ENCODE measurements around the gene ZNF146.
"Not testable (repeated sequence)": the region's sequence is repeated elsewhere in the genome, so short reads cannot be mapped to it uniquely, and the experiment has no call there.

The ZNF146 gene

GRCh38 chr19:36209372-36209771 lies 5.5 kb upstream of the ZNF146 start:
- Histone ChIP-seq H3K4me3 (ENCODE audit: low read length) (no peak overlapping the region), H3K36me3 (ENCODE audit: insufficient read depth, low read length) (no peaks in the 10 kb centered on the region), H3K9me3 (ENCODE audit: low read length) (peaks cover 2% of the 10 kb centered on the region), H2AFZ (ENCODE audit: low read depth, low read length) (no peak overlapping the region), H3K27me3 (ENCODE audit: insufficient read depth, low read length) (no peaks in the 10 kb centered on the region), H3K4me1 (ENCODE audit: insufficient read depth, low read length) (peaks cover 5% of the 10 kb centered on the region)

DNA sequence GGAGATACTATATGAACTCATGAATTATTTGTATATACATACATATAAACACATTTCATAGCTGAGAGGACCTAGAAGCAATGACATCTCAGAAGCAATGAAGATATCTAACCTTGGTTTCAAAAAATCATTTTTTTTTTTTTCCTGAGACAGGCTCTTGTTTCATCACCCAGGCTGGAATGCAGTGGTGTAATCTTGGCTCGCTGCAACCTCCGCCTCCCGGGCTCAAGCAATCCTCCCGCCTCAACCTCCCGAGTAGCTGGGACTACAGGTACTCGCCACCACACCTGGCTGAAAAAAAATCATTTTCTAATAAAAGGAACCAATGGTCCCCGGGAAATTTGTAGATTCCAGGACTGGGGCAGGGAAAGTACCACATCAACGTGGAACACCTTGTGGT lies 4.4 kb upstream of the ZNF146 start:
- Histone ChIP-seq H3K36me3 (ENCODE audit: insufficient read depth, low read length) (no peaks in the 10 kb centered on the region), H3K9me3 (ENCODE audit: low read length) (peaks cover 2% of the 10 kb centered on the region), H3K27me3 (ENCODE audit: insufficient read depth, low read length) (no peaks in the 10 kb centered on the region), H2AFZ (ENCODE audit: low read depth, low read length) (no peak overlapping the region), H3K4me3 (ENCODE audit: low read length) (no peak overlapping the region), H3K4me1 (ENCODE audit: insufficient read depth, low read length) (peaks cover 5% of the 10 kb centered on the region)

- Histone ChIP-seq H3K27me3 (ENCODE audit: insufficient read depth, low read length) (no peaks in the 10 kb centered on the region), H2AFZ (ENCODE audit: low read depth, low read length) (no peak overlapping the region), H3K9me3 (ENCODE audit: low read length) (peaks cover 7% of the 10 kb centered on the region), H3K4me3 (ENCODE audit: low read length) (no peak overlapping the region), H3K36me3 (ENCODE audit: insufficient read depth, low read length) (peaks cover 10% of the 10 kb centered on the region), H3K4me1 (ENCODE audit: insufficient read depth, low read length) (peaks cover 5% of the 10 kb centered on the region)
Observed at GRCh38 chr19:36212895-36213294, 2.0 kb upstream of the ZNF146 start.

DNA sequence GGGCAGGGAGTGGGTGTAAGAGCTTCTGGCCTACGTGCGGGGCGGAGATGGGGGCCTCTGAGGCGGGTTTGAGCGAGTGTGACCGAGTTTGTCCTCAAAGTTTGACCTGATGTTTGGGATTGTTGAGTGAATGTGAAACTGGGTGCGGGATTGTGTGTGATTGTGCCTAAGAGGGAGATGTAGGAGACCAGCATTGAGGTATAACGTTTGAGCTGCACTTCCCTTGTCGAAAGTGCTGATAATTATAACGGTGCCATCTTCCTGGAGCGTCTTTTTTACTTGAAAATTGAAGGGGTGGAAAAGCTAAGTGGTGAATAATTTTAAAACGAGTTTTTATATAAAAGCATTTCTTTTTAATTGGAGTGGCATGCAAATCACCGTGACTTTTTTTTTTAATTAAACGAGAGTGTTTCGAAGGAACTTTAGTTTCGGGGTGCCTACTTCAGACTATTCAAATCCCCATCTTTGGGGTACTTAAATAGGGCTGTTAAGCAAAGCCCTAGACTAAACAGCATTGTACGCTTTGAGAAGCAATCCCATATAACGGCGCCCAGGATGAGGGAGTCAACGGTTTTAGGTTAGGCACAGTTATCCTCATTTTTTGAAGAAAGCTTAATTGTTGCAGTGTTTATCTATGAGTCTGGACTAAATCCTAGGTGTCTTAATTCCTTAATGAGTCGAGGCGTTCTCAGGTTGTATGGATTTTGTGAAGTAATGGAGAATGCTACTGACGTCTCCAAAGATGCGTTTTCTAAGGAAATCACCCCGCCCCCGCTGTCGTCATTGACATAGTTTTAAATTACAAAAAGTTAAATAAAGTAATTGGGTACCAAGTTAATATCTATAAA lies 594 bp downstream of the ZNF146 start:
- Histone ChIP-seq H3K4me1 (ENCODE audit: insufficient read depth, low read length) (peaks cover 5% of the 10 kb centered on the region), H3K9me3 (ENCODE audit: low read length) (peaks cover 14% of the 10 kb centered on the region)

GRCh38 chr19:36221474-36221873 lies 6.6 kb downstream of the ZNF146 start:
- H3K36me3 ChIP-seq (ENCODE audit: insufficient read depth, low read length), result peaks cover 82% of the 10 kb centered on the region
- H3K27me3 ChIP-seq (ENCODE audit: insufficient read depth, low read length), result no peaks in the 10 kb centered on the region
- no peak overlapping the region for H2AFZ ChIP-seq (ENCODE audit: low read depth, low read length)
- no peak overlapping the region for H3K4me3 ChIP-seq (ENCODE audit: low read length)
- no peaks in the 10 kb centered on the region for H3K4me1 ChIP-seq (ENCODE audit: insufficient read depth, low read length)
- H3K9me3 ChIP-seq (ENCODE audit: low read length), result peaks cover 49% of the 10 kb centered on the region

More for the DNA sequence above, 594 bp downstream of the ZNF146 start:
- no peaks in the 10 kb centered on the region for H3K27me3 ChIP-seq (ENCODE audit: insufficient read depth, low read length)
- H3K36me3 ChIP-seq (ENCODE audit: insufficient read depth, low read length), result peaks cover 26% of the 10 kb centered on the region
- H3K4me3 ChIP-seq (ENCODE audit: low read length), result peak overlapping the region; percentile 91
- H2AFZ ChIP-seq (ENCODE audit: low read depth, low read length), result no peak overlapping the region

- no peak overlapping the region for H3K4me3 ChIP-seq (ENCODE audit: low read length)
- no peaks in the 10 kb centered on the region for H3K27me3 ChIP-seq (ENCODE audit: insufficient read depth, low read length)
- no peak overlapping the region for H2AFZ ChIP-seq (ENCODE audit: low read depth, low read length)
- peaks cover 52% of the 10 kb centered on the region for H3K9me3 ChIP-seq (ENCODE audit: low read length)
- H3K36me3 ChIP-seq (ENCODE audit: insufficient read depth, low read length), result peaks cover 85% of the 10 kb centered on the region
- no peaks in the 10 kb centered on the region for H3K4me1 ChIP-seq (ENCODE audit: insufficient read depth, low read length)
Observed at GRCh38 chr19:36222503-36222902, 7.6 kb downstream of the ZNF146 start.

DNA sequence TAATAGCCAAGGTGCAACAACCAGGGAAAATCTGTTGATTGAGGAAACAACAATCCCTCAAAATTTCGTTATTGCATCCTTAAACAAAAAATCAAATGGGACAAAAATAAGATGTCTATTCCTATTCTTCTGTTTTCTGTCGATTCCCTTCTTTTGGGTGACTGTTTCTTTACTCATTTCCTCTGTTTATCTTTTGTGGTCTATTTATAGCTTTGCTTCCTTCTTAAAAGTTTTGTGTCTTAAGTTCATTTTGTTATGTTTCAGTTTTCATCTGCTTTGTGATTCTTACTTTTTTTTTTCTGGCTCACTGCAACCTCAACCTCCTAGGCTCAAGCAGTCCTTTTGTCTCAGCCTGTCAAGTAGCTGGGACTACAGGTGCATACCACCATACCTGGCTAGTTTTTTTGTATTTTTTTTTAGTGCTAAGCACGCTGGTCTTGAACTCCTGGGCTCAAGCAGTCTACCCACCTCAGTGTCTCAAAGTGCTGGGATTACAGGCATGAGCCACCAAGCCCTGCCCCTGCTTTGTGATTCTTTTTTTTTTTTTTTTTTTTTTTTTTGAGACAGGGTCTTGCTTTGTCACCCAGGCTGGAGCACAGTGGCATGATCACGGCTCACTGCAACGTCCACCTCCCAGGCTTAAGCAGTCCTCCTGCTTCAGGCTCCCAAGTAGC lies 10.4 kb downstream of the ZNF146 start:
- peaks cover 93% of the 10 kb centered on the region for H3K36me3 ChIP-seq (ENCODE audit: insufficient read depth, low read length)
- no peak overlapping the region for H2AFZ ChIP-seq (ENCODE audit: low read depth, low read length)
- H3K27me3 ChIP-seq (ENCODE audit: insufficient read depth, low read length), result no peaks in the 10 kb centered on the region
- H3K9me3 ChIP-seq (ENCODE audit: low read length), result peaks cover 71% of the 10 kb centered on the region
- H3K4me1 ChIP-seq (ENCODE audit: insufficient read depth, low read length), result no peaks in the 10 kb centered on the region
- no peak overlapping the region for H3K4me3 ChIP-seq (ENCODE audit: low read length)

DNA sequence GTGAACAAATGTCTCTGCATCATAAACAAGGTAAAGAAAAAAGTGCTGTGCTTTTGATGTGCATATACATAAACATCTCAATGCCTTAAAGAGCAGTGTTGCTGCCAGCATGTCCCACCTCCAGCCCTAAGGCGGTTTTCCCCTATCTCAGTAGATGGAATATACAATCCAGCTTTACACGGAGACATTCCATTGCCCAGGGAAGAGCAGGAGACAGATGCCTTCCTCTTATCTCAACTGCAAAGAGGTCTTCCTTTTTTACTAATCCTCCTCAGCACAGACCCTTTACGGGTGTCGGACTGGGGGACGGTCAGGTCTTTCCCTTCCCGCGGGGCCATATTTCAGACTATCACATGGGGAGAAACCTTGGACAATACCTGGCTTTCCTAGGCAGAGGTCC lies 18.7 kb downstream of the ZNF146 start:
- H2AFZ ChIP-seq (ENCODE audit: low read depth, low read length); H3K4me1 ChIP-seq (ENCODE audit: insufficient read depth, low read length); H3K27me3 ChIP-seq (ENCODE audit: insufficient read depth, low read length); H3K4me3 ChIP-seq (ENCODE audit: low read length): not testable (repeated sequence)
- H3K9me3 ChIP-seq (ENCODE audit: low read length), result peaks cover 75% of the 10 kb centered on the region
- peaks cover 95% of the 10 kb centered on the region for H3K36me3 ChIP-seq (ENCODE audit: insufficient read depth, low read length)

DNA sequence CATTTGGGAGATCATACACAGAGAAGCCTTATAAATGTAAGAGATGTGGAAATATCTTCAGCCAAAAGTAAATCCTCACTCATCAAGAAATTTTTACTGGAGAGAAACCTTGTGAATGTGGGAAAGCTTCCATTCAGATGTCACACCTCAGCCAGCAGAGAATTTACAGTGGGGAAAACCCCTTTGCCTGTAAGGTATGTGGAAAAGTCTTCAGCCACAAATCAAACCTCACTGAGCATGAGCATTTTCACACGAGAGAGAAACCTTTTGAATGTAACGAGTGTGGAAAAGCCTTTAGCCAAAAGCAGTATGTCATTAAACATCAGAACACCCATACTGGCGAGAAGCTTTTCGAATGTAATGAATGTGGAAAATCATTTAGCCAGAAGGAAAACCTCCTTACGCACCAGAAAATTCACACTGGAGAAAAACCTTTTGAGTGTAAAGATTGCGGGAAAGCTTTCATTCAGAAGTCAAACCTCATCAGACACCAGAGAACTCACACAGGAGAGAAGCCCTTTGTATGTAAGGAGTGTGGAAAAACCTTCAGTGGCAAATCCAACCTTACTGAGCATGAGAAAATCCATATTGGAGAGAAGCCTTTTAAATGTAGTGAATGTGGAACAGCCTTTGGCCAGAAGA lies 21.5 kb downstream of the ZNF146 start:
- H3K27me3 ChIP-seq (ENCODE audit: insufficient read depth, low read length), result no peaks in the 10 kb centered on the region
- H3K36me3 ChIP-seq (ENCODE audit: insufficient read depth, low read length), result peaks cover 82% of the 10 kb centered on the region
- no peak overlapping the region for H2AFZ ChIP-seq (ENCODE audit: low read depth, low read length)
- no peak overlapping the region for H3K4me3 ChIP-seq (ENCODE audit: low read length)
- H3K4me1 ChIP-seq (ENCODE audit: insufficient read depth, low read length), result no peaks in the 10 kb centered on the region
- peaks cover 56% of the 10 kb centered on the region for H3K9me3 ChIP-seq (ENCODE audit: low read length)

GRCh38 chr19:36236946-36237310 lies 22.0 kb downstream of the ZNF146 start:
- peaks cover 77% of the 10 kb centered on the region for H3K36me3 ChIP-seq (ENCODE audit: insufficient read depth, low read length)
- H3K9me3 ChIP-seq (ENCODE audit: low read length), result peaks cover 51% of the 10 kb centered on the region
- no peaks in the 10 kb centered on the region for H3K27me3 ChIP-seq (ENCODE audit: insufficient read depth, low read length)
- H3K4me3 ChIP-seq (ENCODE audit: low read length), result no peak overlapping the region
- H3K4me1 ChIP-seq (ENCODE audit: insufficient read depth, low read length), result no peaks in the 10 kb centered on the region
- H2AFZ ChIP-seq (ENCODE audit: low read depth, low read length), result no peak overlapping the region

DNA sequence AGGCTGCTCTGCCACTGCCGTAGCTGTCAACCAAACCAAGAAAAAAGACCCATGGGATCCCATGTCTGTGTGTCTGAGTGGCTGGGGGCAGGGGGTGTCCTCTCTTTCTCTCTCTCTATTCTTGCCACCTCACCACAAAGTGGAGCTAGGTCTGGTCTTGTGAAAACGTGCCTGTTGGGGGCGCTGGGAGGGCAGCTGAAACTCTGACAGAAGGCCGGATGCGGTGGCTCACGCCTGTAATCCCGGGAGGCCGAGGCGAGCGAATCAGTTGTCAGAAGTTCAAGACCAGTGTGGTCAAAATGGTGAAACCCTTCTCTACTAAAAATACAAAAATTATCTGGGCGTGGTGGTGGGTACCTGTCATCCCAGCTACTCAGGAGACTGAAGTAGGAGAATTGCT lies 29.2 kb downstream of the ZNF146 start:
- peaks cover 12% of the 10 kb centered on the region for H3K36me3 ChIP-seq (ENCODE audit: insufficient read depth, low read length)

DNA sequence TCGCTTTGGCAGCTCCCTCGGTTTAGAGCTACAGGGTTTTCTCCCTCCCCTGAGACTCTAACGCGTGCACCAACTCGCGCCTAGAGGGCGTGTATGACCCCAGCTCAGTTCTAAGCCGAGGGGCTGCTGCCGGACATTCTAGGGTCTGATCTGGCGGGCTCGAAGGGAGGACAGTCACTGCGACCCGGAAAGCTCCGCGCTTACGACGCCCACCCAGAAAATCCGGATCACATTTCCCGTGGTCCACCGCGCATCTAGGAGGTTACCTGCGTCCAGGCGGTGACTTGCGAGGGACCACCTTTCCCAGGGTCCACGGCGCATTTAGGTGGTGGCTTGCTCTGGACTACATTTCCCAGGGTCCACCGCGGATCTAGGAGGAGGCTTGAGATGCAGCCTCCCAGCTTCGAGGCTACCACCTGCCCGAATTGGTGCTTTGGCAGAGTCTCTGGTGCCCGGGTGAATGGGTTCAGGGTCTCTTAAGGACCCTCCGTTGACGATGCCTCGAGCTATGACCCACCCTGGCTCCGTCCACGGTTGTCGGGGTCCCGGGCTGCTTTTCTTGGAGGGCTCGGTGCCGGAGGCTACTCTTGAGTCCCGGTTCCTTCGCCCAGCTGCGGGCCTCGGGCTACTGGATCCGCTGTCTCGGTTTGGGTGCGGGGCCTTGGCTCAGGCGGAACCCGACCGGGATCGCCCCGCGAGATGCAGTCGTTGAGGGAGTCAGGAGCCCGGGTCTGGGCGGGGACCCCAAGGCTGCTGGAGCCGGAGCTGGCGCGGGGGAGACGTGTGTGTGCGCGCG lies 30.5 kb downstream of the ZNF146 start:
- Histone ChIP-seq H3K27me3 (ENCODE audit: insufficient read depth, low read length) (no peaks in the 10 kb centered on the region), H3K9me3 (ENCODE audit: low read length) (peaks cover 12% of the 10 kb centered on the region), H3K4me1 (ENCODE audit: insufficient read depth, low read length) (no peaks in the 10 kb centered on the region), H2AFZ (ENCODE audit: low read depth, low read length) (no peak overlapping the region), H3K36me3 (ENCODE audit: insufficient read depth, low read length) (peaks cover 4% of the 10 kb centered on the region), H3K4me3 (ENCODE audit: low read length) (no peak overlapping the region)

More for the DNA sequence above, 29.2 kb downstream of the ZNF146 start:
- Histone ChIP-seq H3K9me3 (ENCODE audit: low read length) (peaks cover 14% of the 10 kb centered on the region), H3K4me3 (ENCODE audit: low read length) (no peak overlapping the region), H3K4me1 (ENCODE audit: insufficient read depth, low read length) (no peaks in the 10 kb centered on the region), H2AFZ (ENCODE audit: low read depth, low read length) (no peak overlapping the region), H3K27me3 (ENCODE audit: insufficient read depth, low read length) (no peaks in the 10 kb centered on the region)

Data from neuron (in vitro differentiated cells).